ENCODE measurements around the gene KRT33A.

KRT33A gene

DNA sequence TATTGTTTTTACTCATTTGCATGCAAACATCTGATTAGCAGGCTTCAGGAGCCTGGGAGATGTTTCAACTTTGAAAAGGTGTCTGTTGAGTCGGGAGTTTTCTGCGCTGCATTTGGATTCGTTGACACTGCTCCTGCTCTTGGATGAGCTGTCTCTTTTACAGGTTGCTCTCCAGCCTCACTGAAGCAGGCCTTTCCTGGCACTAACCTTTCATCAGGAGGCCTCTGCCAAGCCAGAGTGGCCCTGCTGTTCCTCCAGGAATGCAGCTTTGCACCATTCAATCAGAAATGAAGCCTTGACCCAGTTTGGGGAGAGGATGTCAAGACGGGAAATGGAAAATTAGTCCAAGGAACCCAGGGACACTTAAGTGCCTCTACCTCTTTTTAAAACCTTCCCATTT lies 47.6 kb downstream of the KRT33A start:
- TF ChIP-seq, protein P1, sequence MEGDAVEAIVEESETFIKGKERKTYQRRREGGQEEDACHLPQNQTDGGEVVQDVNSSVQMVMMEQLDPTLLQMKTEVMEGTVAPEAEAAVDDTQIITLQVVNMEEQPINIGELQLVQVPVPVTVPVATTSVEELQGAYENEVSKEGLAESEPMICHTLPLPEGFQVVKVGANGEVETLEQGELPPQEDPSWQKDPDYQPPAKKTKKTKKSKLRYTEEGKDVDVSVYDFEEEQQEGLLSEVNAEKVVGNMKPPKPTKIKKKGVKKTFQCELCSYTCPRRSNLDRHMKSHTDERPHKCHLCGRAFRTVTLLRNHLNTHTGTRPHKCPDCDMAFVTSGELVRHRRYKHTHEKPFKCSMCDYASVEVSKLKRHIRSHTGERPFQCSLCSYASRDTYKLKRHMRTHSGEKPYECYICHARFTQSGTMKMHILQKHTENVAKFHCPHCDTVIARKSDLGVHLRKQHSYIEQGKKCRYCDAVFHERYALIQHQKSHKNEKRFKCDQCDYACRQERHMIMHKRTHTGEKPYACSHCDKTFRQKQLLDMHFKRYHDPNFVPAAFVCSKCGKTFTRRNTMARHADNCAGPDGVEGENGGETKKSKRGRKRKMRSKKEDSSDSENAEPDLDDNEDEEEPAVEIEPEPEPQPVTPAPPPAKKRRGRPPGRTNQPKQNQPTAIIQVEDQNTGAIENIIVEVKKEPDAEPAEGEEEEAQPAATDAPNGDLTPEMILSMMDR (IDR thresholded peaks at IDR 0.05; ENCODE audit: low read depth, low read length, missing control alignments), result no peak
- DNase-seq (ENCODE audit: extremely low read depth, low read depth), result no peak
- H3K4me3 ChIP-seq (replicated peaks; ENCODE audit: low read depth, low read length), result no peak overlapping the region

DNA sequence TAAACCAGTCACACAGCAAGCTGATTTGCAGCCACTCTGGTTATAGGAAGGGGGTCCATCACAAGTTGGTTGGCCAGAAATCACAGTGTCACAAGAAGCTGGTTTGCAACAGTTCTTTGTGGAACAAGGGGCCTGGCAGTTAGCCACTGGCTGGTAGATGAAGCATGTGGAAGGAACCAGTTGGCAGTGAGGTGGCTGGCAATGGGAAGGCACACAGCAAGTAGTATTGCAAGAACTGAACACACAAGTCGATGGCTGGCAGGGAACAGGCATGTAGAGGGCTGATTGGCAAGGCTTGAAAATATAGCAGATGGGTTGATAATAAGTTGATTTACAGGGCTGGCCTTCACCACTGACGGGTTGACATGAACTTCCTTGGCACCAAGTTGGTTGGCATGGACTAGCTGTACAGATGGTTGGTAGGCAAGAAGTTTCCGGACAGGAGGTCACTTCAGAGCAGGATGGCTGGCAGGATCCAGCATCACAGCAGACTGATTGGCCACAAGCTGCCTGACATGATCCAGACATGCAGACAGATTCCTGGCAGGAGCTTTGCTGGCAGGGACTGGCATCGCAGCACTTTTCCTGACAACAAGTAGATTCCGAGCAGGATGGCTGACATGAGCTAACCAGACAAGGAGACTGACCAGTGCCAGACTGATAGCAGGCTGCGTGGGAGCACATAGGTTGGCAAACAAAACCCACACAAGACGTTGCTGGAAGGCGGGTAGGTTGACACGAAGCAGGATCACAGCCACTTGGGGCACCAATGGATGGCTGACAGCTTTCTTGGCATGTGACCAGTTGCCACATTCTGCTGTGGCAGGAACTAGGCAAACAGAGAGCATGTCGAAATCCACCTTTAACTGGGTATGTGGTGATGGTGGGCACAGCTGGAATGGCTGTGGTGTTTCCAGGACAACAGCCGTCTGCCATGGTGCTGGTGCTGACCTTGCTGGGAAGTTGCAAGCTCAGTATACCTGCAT lies 48.4 kb downstream of the KRT33A start, which contains the start of gene KRTAP29-1:
Gene KRTAP29-1 (minus strand): TSS at position 936 of the 986 bp plus-strand sequence. CDS start 0 bp downstream, at position 936.
- no peak within 1 kb of the TSS for H3K4me3 ChIP-seq (replicated peaks; ENCODE audit: low read depth, low read length)
- TF ChIP-seq, protein P1 (IDR thresholded peaks at IDR 0.05; ENCODE audit: low read depth, low read length, missing control alignments), result no peak
- DNase-seq (ENCODE audit: extremely low read depth, low read depth), result no peak

DNA sequence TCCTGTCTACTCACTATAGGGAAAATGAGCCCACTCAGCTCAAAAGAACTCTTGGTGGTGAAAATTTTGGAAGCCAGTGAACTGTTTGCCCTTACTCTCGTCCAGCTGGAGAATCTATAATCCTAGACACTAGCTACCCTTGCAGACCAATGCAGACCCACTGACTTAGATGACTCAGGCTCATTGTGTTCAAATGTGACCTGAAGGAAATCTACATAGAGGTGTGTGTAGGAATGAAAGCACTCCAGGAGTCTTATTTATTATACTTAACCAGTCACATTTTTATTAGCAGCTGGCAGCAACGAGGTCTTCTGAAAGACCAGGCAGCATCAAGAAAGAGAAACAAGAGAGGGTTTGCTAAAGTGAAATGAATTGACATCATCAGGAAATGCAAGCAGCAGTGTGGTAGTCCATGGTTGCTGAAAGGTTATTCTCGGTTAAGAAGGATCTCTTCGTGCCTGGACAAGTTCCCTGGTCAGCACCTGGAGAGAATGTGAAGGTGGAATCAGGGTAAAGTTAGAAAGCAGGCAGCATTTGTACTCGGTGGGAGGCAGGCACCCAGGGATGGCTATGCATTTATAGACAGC lies 49.3 kb downstream of the KRT33A start:
- DNase-seq (ENCODE audit: extremely low read depth, low read depth), result no peak
- H3K4me3 ChIP-seq (replicated peaks; ENCODE audit: low read depth, low read length), result no peak overlapping the region
- TF ChIP-seq, protein P1 (IDR thresholded peaks at IDR 0.05; ENCODE audit: low read depth, low read length, missing control alignments), result no peak

DNA sequence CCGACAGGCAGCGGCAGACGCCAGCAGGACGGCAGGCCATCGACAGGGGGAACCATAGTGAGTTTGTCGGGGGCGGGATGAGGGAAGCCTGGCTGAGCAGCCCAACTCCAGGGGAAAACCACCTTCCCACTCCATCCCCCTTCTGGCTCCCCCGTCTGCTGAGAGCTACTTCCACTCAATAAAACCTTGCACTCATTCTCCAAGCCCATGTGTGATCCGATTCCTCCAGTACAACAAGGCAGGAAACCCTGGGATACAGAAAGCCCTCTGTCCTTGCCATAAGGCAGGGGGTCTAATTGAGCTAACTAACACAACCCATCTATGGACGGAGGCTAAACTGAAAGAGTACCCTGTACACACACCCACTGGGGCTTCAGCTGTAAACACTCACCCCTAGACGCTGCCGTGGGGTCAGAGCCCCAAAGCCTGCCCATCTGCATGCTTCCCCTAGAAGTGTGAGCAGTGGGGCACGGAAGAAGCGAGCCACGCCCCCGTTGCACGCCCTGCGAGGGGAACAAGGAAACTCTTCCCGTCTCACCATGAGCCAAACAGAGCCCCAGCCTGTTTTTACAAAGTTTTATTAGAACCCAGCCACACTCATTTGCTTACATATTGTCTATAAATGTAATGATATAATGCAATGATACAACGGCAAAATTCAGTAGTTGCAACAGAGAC lies 52.0 kb downstream of the KRT33A start:
- DNase-seq (ENCODE audit: extremely low read depth, low read depth), result no peak
- H3K4me3 ChIP-seq (replicated peaks; ENCODE audit: low read depth, low read length), result no peak overlapping the region
- TF ChIP-seq, protein P1 (IDR thresholded peaks at IDR 0.05; ENCODE audit: low read depth, low read length, missing control alignments), result no peak

DNA sequence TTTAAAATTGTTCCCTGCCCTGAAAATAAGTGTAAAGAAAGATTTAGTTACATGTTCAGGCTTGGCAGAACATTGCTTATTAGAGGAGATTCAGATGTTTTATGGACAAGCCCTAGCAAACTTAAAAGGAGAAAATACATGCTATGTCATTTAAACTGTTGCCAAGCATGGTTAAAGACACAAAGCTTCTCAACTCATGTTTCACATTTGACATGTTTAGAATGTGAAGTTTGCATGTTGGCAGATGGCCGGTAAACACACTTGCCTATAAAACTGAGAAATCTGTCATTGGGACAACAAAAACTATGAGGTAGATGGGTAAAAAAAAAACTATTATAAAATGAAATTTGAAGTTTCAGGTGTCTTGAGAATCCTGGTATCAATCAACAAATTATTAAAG lies 53.8 kb downstream of the KRT33A start:
- TF ChIP-seq, protein P1 (IDR thresholded peaks at IDR 0.05; ENCODE audit: low read depth, low read length, missing control alignments), result no peak
- no peak overlapping the region for H3K4me3 ChIP-seq (replicated peaks; ENCODE audit: low read depth, low read length)
- no peak for DNase-seq (ENCODE audit: extremely low read depth, low read depth)

Data from HFF-Myc (cell line).